Jurkat, Clone E6-1 (cell line): Measurements from ENCODE around the gene NIPAL3.
"Not testable (repeated sequence)": the region's sequence is repeated elsewhere in the genome, so short reads cannot be mapped to it uniquely, and the experiment has no call there.

Experiments
- DNase-seq: peaks from one replicate; pipeline ENCODE4 v3.0.0-alpha.2; 2011; ENCODE audit warnings: low read depth, low spot score
- H3K4me3 ChIP-seq: 2 replicates; pipeline ENCODE4 v1.5.1; 2011; ENCODE audit warnings: mild to moderate bottlenecking, low read length, control low read depth, moderate library complexity

The NIPAL3 gene

DNA sequence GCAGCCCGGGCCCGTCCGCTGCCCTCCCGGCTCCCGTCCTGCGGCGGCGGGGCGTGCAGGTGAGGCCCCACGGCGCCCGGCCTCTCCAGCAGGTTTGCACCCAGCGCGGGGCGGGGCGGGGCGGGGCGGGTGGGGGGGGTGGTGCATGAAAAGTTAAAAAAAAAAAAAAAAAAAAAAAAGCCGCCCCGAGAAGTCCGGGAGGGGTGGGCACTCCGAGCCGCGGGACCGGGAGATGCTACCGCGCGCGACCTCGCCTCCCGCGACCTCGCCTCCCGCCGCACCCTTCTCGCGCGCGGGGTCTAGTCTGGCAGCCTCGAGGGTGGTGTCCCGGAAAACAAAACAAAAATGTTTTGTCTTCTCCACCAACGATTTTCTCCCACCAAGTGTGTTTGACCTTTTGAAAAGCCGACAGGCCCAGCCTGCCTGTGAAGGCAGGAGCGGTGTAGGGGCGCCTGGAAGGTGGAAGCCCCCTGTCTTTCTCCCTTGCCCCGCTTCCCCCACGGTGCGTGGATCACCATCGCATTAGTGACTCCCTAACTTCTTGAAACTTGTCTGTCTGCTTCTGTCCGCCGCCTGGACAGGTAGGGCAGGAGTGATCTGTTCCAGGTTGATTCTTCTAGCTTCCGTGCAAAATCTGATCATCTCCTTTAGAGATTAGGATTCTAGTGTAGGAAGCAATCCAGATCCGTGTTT, 87.6 kb downstream of the NIPAL3 start:
- DNase-seq = no peak
- peak overlapping the region; percentile 86 for H3K4me3 ChIP-seq

DNA sequence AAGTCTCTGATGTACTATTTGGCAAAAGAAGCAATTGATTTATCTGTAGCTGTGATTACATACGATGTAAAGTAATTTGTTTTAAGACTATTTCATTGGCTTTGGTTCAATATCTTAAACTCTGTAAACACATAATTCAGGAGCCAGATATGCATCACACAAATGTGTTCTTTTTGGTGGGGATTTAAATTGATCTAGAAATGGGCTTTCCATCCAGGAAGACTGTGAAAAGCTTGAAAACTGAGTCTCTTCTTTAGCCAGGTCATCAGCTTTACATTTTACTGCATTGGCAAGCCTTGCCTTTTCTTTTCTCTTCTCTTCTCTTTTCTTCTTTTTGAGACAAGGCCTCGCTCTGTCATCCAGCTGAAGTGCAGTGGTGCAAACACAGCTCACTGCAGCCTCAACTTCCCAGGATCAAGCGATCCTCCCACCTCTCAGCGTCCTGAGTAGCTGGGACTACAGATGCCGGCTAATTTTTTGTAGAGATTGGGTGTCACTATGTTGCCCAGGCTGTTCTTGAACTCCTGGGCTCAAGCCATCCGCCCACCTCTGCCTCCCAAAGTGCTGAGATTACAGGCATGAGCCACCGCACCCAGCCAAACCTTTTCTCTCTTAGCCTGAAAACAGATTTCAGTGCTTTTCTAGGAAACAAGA, 88.4 kb downstream of the NIPAL3 start:
- no peak for DNase-seq
- H3K4me3 ChIP-seq = no peak overlapping the region

DNA sequence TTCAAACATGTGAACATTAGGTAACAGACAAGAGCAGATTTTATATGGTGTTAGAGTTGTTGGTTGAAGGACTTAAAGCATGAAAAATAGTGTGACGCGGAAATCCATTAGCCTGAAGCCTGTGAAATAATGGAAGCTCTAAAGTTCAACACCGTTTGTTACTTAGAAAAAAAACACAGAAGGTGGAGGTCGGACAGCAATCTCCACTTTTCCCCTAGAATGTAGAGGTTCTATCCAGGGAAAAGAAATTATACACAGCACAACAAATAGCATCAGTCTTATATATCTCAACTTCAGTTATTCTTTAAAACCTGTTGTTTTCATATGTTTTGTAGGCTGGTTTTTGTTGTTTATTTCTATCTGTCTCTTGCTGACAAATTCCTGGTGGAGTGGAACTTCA, 89.0 kb downstream of the NIPAL3 start:
- no peak for DNase-seq

DNA sequence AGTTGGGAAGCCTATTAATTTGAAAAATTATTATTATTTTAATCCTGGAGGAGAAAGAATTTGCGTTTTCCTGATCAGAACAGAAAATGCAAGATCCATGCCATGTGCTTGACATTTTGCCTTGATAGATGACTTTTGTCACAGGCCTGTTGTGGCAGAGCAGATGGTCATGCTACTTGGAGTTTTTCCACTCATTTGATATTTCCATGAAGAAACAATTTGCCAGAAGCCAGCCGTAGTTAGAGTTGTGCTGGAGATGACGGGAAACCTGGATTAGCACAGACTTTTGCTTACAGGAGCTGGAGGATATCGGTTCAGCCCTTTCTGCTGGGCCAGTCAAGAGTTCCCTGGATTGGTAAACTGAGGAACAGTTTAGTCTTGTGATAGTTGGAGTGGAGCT, 90.2 kb downstream of the NIPAL3 start:
- no peak for DNase-seq
- no peak overlapping the region for H3K4me3 ChIP-seq

More for the DNA sequence above, 89.0 kb downstream of the NIPAL3 start:
- H3K4me3 ChIP-seq = no peak overlapping the region

DNA sequence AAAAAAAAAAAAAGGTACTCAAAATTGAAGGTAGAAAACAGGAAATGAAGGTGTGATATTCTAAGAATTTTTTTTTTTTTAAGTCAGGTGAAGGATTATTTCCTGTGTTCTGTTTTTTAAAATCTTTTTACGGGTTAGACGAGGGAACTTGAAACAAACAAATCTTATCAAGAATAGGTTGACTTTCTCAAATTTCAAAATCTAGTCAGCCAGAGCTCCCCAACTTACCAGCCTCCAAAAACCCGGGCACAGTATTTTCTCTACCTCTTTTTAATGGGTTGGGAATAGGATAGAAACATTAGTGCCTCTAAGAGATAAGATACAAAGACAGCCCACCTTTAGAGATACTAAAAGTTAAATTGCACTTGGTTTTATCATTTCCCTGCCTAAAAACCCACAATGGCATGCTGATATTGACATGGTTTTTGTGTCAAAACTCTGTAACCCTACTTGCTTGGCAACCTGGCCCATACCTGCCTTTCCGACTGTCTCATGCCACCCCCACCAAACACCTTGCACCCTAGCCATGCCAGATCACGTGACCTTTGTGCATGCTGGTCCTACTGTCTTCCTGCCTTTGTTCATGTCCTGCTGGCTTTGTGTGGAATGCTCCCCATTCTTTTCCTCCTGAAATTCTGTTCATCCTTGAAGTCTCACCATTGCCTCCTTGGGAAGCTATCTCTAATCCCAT, 91.2 kb downstream of the NIPAL3 start:
- no peak overlapping the region for H3K4me3 ChIP-seq
- DNase-seq = no peak

DNA sequence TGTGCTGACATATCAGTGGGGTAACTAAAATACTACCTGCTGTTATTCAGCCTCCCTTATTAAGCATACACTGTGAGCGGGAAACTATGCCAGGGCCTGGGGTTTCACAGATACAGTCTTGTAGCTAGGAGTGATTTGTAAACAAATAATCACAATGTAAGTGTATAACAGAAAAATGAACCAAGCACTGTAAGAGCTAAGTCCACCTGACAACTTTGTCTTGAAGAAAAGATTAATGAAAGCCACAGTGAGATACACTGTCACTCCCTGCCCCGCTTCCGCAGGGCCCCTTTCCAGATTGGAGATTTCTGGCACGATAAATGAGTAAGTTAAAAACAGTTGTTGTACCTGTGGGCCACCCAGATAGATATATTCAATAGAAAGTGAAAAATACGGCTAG, 91.8 kb downstream of the NIPAL3 start:
- H3K4me3 ChIP-seq = no peak overlapping the region
- no peak for DNase-seq

DNA sequence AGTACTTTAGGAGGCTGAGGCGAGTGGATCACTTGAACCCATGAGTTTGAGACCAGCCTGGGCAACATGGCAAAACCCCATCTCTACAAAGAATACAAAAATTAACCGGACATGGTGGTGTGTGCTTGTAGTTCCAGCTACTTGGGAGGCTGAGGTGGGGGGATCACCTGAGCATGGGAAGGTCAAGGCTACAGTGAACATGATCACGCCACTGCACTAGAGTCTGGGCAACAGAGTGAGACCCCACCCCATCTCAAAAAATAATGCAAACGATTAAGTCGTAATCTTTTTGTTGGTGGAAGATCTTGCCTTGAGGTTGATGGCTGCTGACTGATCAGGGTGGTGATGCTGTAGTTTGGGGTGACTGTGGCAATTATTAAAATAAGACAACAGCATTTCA, 93.3 kb downstream of the NIPAL3 start:
- DNase-seq = no peak
- H3K4me3 ChIP-seq = no peak overlapping the region

DNA sequence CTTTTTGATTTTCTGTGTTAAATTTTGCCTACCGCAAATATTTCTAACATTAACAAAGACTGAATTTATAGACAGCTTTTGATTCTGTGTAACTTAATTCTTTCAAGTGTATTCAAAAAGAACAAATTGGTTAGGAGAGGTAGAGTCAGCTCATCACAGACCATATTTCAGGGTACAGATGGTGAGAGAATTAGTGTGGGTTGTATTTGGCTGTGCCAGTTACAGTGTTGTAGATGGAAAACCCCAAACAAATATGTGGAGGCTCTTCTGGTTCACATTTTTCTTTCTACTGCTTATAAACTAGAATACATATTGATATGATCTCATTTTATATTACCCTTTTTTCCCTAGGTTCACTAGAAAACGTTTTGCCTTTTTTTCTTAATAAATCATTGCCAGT, 98.1 kb downstream of the NIPAL3 start:
- no peak for DNase-seq
- no peak overlapping the region for H3K4me3 ChIP-seq

DNA sequence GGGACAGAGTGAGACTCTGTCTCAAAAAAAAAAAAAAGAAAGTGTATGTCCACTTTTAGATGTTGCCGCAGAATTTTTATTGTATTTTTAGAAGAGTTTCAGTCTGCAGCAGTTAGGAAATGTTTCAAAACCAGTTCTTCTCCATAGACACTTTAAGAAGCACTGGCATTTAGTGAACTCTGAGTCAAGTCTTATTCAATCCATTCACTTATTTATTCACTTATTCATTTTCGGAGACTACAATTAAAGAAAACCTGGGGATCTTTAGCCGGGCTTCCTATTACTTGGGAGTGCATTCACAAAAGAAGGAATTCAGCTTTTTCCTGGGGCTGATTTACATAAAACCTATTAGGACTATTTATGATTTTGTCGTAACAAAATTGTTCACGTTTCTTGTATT, 99.3 kb downstream of the NIPAL3 start:
- no peak overlapping the region for H3K4me3 ChIP-seq
- DNase-seq = no peak

DNA sequence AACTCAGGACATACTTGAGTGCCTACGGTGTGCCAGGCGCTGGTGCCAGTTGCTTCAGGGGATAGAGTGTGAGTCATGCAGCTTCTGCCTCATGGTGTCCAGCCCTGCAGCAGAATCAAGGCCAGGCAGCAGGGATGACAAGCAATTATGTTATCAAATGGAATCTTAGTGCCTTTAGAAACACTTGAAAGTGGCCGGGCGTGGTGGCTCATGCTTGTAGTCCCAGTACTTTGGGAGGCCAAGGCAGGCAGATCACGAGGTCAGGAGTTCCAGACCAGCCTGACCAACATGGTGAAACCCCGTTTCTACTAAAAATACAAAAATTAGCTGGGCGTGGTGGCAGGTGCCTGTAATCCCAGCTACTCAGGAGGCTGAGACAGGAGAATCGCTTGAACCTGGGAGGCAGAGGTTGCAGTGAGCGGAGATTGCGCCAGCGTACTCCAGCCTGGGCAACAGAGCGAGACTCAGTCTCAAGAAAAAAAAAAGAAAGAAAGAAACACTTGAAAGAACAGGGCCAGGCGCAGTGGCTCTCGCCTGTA, 100.1 kb downstream of the NIPAL3 start:
- not testable (repeated sequence) for H3K4me3 ChIP-seq, DNase-seq

DNA sequence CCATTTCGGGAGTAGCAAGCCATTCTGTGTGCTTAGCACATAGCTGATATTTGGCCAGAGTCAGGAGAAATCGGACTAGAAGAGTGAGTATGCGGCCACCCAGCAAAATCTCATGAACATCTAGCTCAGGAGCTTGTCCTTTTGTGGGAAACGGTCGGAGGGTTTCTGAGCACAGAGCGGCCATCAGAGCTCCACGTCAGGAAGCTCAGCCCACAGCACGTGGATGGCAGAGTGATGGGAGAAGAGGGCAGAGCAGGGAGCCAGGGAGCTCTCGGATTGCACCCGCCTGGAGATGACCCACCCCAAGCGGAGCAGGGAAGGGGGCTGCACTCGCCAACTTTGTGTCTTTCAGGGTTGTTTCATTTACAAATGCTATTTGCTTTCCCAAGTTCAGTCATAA, 100.9 kb downstream of the NIPAL3 start:
- no peak overlapping the region for H3K4me3 ChIP-seq
- no peak for DNase-seq

DNA sequence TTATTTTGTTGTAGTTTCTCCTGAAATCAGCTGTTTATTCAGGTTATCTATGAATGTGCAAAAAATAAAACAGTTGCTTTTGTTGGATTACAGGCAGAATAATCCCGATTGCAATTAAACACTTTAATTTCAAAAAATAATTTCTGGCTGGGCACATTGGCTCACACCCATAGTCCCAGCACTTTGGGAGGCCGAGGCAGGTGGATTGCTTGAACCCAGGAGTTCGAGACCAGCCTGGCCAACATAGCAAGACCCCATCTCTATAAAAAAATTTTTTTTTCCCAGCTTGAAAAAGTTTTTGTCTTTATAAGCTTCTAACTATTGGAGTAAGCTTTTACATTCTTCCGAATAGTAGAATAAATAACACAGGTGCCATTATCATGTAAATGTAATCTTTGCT, 102.3 kb downstream of the NIPAL3 start:
- DNase-seq = no peak
- H3K4me3 ChIP-seq = no peak overlapping the region

DNA sequence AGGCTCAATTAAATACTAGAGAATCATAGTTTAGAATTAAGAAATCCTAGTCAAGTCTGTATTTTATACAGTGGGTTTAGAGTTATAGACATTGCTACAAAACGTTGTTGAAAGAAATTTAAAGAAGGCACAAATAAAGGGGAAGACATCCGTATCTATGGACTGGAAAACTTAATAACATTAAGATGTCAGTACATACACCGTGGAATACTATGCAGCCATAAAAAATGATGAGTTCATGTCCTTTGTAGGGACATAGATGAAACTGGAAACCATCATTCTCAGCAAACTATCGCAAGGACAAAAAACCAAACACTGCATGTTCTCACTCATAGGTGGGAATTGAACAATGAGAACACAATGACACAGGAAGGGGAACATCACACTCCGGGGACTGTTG, 104.7 kb downstream of the NIPAL3 start:
- not testable (repeated sequence) for DNase-seq, H3K4me3 ChIP-seq
